HAP-1 (cell line): ENCODE measurements around the gene TMEM250.

Experiments
- DNase-seq, 2 experiments: peaks; one replicate each; pipeline ENCODE4 v3.0.0-alpha.2; 2016 to 2020; ENCODE audit warnings: low spot score in 2 of 2
- H3K27me3 ChIP-seq: fragments of 250-450 bp; sonication (Bioruptor Pico); 2 replicates; pipeline ENCODE4 v1.5.1; 2020; ENCODE audit warnings: low read depth, mild to moderate bottlenecking, moderate library complexity
- H3K36me3 ChIP-seq: fragments of 250-450 bp; sonication (Bioruptor Pico); replicated peaks from 2 replicates; pipeline ENCODE4 v1.5.1; 2020; ENCODE audit warnings: mild to moderate bottlenecking
- H3K4me1 ChIP-seq: fragments of 250-450 bp; sonication (Bioruptor Pico); 2 replicates; pipeline ENCODE4 v1.5.1; 2020; ENCODE audit warnings: mild to moderate bottlenecking
- H3K4me3 ChIP-seq: fragments of 250-450 bp; sonication (Bioruptor Pico); 2 replicates; pipeline ENCODE4 v1.5.1; 2020; ENCODE audit warnings: mild to moderate bottlenecking, moderate library complexity
- H3K9me3 ChIP-seq: fragments of 250-450 bp; sonication (Bioruptor Pico); 2 replicates; pipeline ENCODE4 v1.5.1; 2020; ENCODE audit warnings: mild to moderate bottlenecking, moderate library complexity
- in situ Hi-C: fragments of 300-500 bp; cut with MboI; formaldehyde crosslinking; loops from 3 replicates; pipeline ENCODE4 v1.14.3; 2020; ENCODE audit warnings: low sequenced_read_pairs, inconsistent platforms, mixed read lengths

The TMEM250 gene

GRCh38 chr9:136143215-136144001, 24.7 kb upstream of the TMEM250 start:
- Histone ChIP-seq H3K9me3 (no peaks in the 10 kb centered on the region), H3K36me3 (no peaks in the 10 kb centered on the region), H3K4me1 (no peaks in the 10 kb centered on the region; the same call in 1 of the 2 replicates), H3K4me3 (no peak overlapping the region), H3K27me3 (no peaks in the 10 kb centered on the region)
- in situ Hi-C loops, result no loop called here
- peak; percentile 39 to 65 for DNase-seq

- no peak overlapping the region for H3K4me3 ChIP-seq
- H3K4me1 ChIP-seq, result no peaks in the 10 kb centered on the region
- no peaks in the 10 kb centered on the region for H3K36me3 ChIP-seq
- in situ Hi-C loops, result no loop called here
- H3K9me3 ChIP-seq, result no peaks in the 10 kb centered on the region
- DNase-seq, result no peak
- H3K27me3 ChIP-seq, result no peaks in the 10 kb centered on the region
These were observed 24.2 kb upstream of the TMEM250 start for GRCh38 chr9:136142859-136143214.

- Histone ChIP-seq H3K36me3 (no peaks in the 10 kb centered on the region), H3K4me3 (no peak overlapping the region), H3K27me3 (no peaks in the 10 kb centered on the region), H3K9me3 (no peaks in the 10 kb centered on the region), H3K4me1 (no peaks in the 10 kb centered on the region)
- in situ Hi-C loops, result no loop called here
- no peak for DNase-seq
These were observed 23.7 kb upstream of the TMEM250 start for GRCh38 chr9:136142414-136142796.

GRCh38 chr9:136141682-136142413, 23.2 kb upstream of the TMEM250 start:
- no peak for DNase-seq
- H3K9me3 ChIP-seq, result no peaks in the 10 kb centered on the region
- H3K4me1 ChIP-seq, result no peaks in the 10 kb centered on the region

GRCh38 chr9:136140966-136141365, 22.3 kb upstream of the TMEM250 start:
- H3K4me3 ChIP-seq, result no peak overlapping the region
- H3K9me3 ChIP-seq, result no peaks in the 10 kb centered on the region
- in situ Hi-C loops, result no loop called here
- H3K36me3 ChIP-seq, result no peaks in the 10 kb centered on the region
- DNase-seq, result no peak
- no peaks in the 10 kb centered on the region for H3K27me3 ChIP-seq
- H3K4me1 ChIP-seq, result no peaks in the 10 kb centered on the region

More at GRCh38 chr9:136141682-136142413, 23.2 kb upstream of the TMEM250 start:
- Histone ChIP-seq H3K36me3 (no peaks in the 10 kb centered on the region), H3K27me3 (no peaks in the 10 kb centered on the region), H3K4me3 (no peak overlapping the region)
- in situ Hi-C loops, result no loop called here

GRCh38 chr9:136140046-136140445, 21.4 kb upstream of the TMEM250 start:
- in situ Hi-C loops, result no loop called here
- no peaks in the 10 kb centered on the region for H3K36me3 ChIP-seq
- no peak for DNase-seq
- no peaks in the 10 kb centered on the region for H3K4me1 ChIP-seq
- no peaks in the 10 kb centered on the region for H3K27me3 ChIP-seq
- H3K4me3 ChIP-seq, result no peak overlapping the region
- H3K9me3 ChIP-seq, result no peaks in the 10 kb centered on the region

GRCh38 chr9:136138566-136138965, 19.9 kb upstream of the TMEM250 start:
- Histone ChIP-seq H3K36me3 (no peaks in the 10 kb centered on the region), H3K4me3 (no peak overlapping the region), H3K9me3 (no peaks in the 10 kb centered on the region), H3K27me3 (no peaks in the 10 kb centered on the region), H3K4me1 (peaks cover 10% of the 10 kb centered on the region)
- in situ Hi-C loops, result no loop called here
- DNase-seq, result peak; percentile 49 to 88

- H3K4me1 ChIP-seq, result peaks cover 12% of the 10 kb centered on the region
- H3K4me3 ChIP-seq, result no peak overlapping the region
- H3K27me3 ChIP-seq, result no peaks in the 10 kb centered on the region
- in situ Hi-C loops, result no loop called here
- no peaks in the 10 kb centered on the region for H3K9me3 ChIP-seq
- no peaks in the 10 kb centered on the region for H3K36me3 ChIP-seq
- no peak for DNase-seq
These were observed 18.9 kb upstream of the TMEM250 start for GRCh38 chr9:136137321-136138265.

- Histone ChIP-seq H3K4me3 (no peak overlapping the region), H3K27me3 (no peaks in the 10 kb centered on the region), H3K9me3 (no peaks in the 10 kb centered on the region), H3K36me3 (no peaks in the 10 kb centered on the region), H3K4me1 (peaks cover 12% of the 10 kb centered on the region)
- DNase-seq, result no peak
- in situ Hi-C loops, result no loop called here
These were observed 17.7 kb upstream of the TMEM250 start for GRCh38 chr9:136136127-136136925.

- Histone ChIP-seq H3K27me3 (no peaks in the 10 kb centered on the region), H3K9me3 (no peaks in the 10 kb centered on the region)
These were observed 16.9 kb upstream of the TMEM250 start for GRCh38 chr9:136135326-136136126.

GRCh38 chr9:136133959-136134484, 15.3 kb upstream of the TMEM250 start:
- Histone ChIP-seq H3K27me3 (no peaks in the 10 kb centered on the region), H3K4me3 (peak overlapping the region; percentile 33)

More at GRCh38 chr9:136135326-136136126, 16.9 kb upstream of the TMEM250 start:
- DNase-seq, result no peak
- H3K4me1 ChIP-seq, result peaks cover 12% of the 10 kb centered on the region
- in situ Hi-C loops, result no loop called here
- H3K36me3 ChIP-seq, result no peaks in the 10 kb centered on the region
- H3K4me3 ChIP-seq, result no peak overlapping the region

GRCh38 chr9:136133191-136133958, 14.7 kb upstream of the TMEM250 start:
- in situ Hi-C loops, result no loop called here
- peak overlapping the region; percentile 33 for H3K4me3 ChIP-seq
- no peaks in the 10 kb centered on the region for H3K9me3 ChIP-seq
- peaks cover 12% of the 10 kb centered on the region for H3K4me1 ChIP-seq
- peak; percentile 46 to 83 for DNase-seq
- no peaks in the 10 kb centered on the region for H3K36me3 ChIP-seq
- H3K27me3 ChIP-seq, result no peaks in the 10 kb centered on the region

More at GRCh38 chr9:136133959-136134484, 15.3 kb upstream of the TMEM250 start:
- peaks cover 12% of the 10 kb centered on the region for H3K4me1 ChIP-seq
- no peaks in the 10 kb centered on the region for H3K36me3 ChIP-seq
- in situ Hi-C loops, result no loop called here
- DNase-seq, result no peak
- no peaks in the 10 kb centered on the region for H3K9me3 ChIP-seq
